GM06990 (cell line): ENCODE measurements around the gene DUSP7.

Source experiments
- DNase-seq: peaks from one replicate; pipeline ENCODE4 v3.0.0-alpha.2; 2011; ENCODE audit not compliant: insufficient read length; ENCODE audit errors: extremely low read depth
- H3K27me3 ChIP-seq: replicated peaks from 2 replicates; pipeline ENCODE4 v1.6.0; 2011; ENCODE audit warnings: low read length; ENCODE audit not compliant: control insufficient read depth, insufficient read depth
- H3K36me3 ChIP-seq: 2 replicates; pipeline ENCODE4 v1.5.1; 2011; ENCODE audit warnings: low read length; ENCODE audit not compliant: control insufficient read depth, insufficient read depth
- H3K4me3 ChIP-seq: replicated peaks from 2 replicates; pipeline ENCODE4 v1.5.1; 2011; ENCODE audit warnings: low read depth, mild to moderate bottlenecking, control low read depth, low read length
- TF ChIP-seq, protein P1 (sequence below): IDR thresholded peaks from 2 replicates; pipeline ENCODE4 v1.5.1; 2011; ENCODE audit warnings: low read length, control low read depth, mild to moderate bottlenecking, inconsistent platforms; ENCODE audit not compliant: insufficient read depth, poor library complexity, severe bottlenecking

Gene DUSP7

DNA sequence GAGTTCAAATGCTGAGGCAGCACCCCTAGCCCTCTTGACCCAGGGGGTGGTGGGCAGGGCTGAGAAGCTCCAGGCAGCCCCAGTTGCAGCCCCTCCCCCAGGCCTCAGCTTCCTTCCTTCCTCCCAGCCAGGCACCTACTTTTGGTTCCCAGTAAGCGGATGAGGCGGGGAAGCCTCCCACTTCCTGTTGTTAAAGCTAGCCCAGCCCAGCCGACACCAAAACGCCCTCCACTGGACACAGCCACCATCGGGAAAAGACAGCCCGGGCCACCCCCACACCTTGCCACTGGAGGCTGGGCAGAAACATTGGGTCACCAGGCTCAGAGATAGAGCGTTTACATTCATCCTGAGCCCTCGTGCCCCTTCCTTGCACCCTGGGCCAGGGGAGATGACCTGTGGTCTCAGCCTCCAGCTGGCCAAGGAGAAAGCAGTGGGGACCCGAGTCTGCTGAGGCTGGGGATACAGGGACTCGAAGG, 3.5 kb downstream of the DUSP7 start:
- TF ChIP-seq, protein P1, sequence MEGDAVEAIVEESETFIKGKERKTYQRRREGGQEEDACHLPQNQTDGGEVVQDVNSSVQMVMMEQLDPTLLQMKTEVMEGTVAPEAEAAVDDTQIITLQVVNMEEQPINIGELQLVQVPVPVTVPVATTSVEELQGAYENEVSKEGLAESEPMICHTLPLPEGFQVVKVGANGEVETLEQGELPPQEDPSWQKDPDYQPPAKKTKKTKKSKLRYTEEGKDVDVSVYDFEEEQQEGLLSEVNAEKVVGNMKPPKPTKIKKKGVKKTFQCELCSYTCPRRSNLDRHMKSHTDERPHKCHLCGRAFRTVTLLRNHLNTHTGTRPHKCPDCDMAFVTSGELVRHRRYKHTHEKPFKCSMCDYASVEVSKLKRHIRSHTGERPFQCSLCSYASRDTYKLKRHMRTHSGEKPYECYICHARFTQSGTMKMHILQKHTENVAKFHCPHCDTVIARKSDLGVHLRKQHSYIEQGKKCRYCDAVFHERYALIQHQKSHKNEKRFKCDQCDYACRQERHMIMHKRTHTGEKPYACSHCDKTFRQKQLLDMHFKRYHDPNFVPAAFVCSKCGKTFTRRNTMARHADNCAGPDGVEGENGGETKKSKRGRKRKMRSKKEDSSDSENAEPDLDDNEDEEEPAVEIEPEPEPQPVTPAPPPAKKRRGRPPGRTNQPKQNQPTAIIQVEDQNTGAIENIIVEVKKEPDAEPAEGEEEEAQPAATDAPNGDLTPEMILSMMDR, result peak; percentile 39
- Histone ChIP-seq H3K27me3 (no peaks in the 10 kb centered on the region), H3K4me3 (peak overlapping the region; percentile 21), H3K36me3 (peaks cover 23% of the 10 kb centered on the region)
- DNase-seq, result peak; percentile 20

GRCh38 chr3:52051444-52051843, 4.9 kb downstream of the DUSP7 start:
- no peak overlapping the region for H3K4me3 ChIP-seq
- no peaks in the 10 kb centered on the region for H3K27me3 ChIP-seq
- TF ChIP-seq, protein P1, result no peak
- DNase-seq, result no peak
- peaks cover 23% of the 10 kb centered on the region for H3K36me3 ChIP-seq

- no peak for DNase-seq
- TF ChIP-seq, protein P1, result no peak
- no peaks in the 10 kb centered on the region for H3K27me3 ChIP-seq
- H3K36me3 ChIP-seq, result peaks cover 23% of the 10 kb centered on the region
- H3K4me3 ChIP-seq, result no peak overlapping the region
Measured at GRCh38 chr3:52050571-52050970, 5.8 kb downstream of the DUSP7 start.

- TF ChIP-seq, protein P1, result no peak
- no peak for DNase-seq
- Histone ChIP-seq H3K36me3 (peaks cover 23% of the 10 kb centered on the region), H3K27me3 (no peaks in the 10 kb centered on the region), H3K4me3 (no peak overlapping the region)
Measured at GRCh38 chr3:52049503-52049902, 6.9 kb downstream of the DUSP7 start.

DNA sequence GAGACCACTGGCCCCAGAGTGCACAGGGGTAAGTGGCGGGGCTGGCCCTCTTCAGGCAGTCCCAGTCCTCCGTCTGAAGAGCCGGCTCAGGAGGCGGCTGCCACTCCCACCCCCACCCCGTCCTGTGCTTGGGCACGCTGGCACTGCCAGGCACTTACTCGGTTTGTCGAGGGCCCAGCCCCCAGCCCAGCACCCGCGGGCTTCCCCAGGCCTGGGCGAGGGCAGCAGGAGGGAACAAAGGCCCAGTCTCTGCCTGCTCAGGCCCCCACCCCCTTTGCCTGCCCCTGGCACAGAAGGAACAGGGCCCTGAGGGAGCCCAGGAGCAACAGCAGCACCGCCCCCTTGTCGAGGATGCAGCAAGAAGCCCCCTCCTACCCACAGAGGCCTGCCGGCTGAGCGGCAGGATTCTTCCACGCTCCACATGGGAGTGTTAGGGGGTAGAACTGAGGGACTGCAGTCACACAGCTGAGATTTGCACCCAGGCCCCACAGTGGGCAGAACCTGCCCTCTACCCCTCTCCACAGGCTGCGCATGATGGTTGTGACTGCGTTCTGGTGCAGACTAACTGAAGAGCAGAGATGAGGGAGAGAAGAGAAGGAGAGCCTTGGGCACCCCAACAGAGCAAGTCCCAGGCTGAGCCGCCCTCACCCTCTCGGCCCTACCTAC, 8.9 kb downstream of the DUSP7 start:
- Histone ChIP-seq H3K4me3 (no peak overlapping the region), H3K27me3 (no peaks in the 10 kb centered on the region), H3K36me3 (peaks cover 21% of the 10 kb centered on the region)
- no peak for DNase-seq
- TF ChIP-seq, protein P1, result no peak

DNA sequence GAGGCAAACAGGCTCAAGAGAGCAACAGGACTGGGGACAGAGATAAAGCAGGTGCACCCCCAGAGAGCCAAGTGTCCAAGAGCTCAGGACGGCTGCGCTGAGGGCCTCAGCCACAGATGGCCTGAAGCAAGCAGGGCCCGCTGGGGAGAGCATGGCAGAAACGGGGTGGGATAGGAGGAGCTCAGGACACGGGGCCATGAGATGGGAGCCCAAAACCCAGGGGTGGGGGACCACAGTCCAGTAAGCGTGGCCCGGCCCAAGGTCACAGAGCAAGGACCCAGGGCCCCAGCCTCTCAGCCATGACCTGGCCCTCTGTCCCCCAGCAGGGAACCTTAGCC, 9.5 kb downstream of the DUSP7 start:
- H3K4me3 ChIP-seq, result no peak overlapping the region
- peaks cover 18% of the 10 kb centered on the region for H3K36me3 ChIP-seq
- TF ChIP-seq, protein P1, result no peak
- no peak for DNase-seq
- H3K27me3 ChIP-seq, result no peaks in the 10 kb centered on the region
